DMS114 treated with DMSO at 0.1 percent for 48 hours (cell line): ENCODE results near the gene ZWILCH.
"Not testable (repeated sequence)": the region's sequence is repeated elsewhere in the genome, so short reads cannot be mapped to it uniquely, and the experiment has no call there.

Source experiments
- DNase-seq: peaks from one replicate; lab custom pipeline; 2025; ENCODE audit not compliant: unreplicated experiment; lab: John Stamatoyannopoulos, UW

The ZWILCH gene

DNA sequence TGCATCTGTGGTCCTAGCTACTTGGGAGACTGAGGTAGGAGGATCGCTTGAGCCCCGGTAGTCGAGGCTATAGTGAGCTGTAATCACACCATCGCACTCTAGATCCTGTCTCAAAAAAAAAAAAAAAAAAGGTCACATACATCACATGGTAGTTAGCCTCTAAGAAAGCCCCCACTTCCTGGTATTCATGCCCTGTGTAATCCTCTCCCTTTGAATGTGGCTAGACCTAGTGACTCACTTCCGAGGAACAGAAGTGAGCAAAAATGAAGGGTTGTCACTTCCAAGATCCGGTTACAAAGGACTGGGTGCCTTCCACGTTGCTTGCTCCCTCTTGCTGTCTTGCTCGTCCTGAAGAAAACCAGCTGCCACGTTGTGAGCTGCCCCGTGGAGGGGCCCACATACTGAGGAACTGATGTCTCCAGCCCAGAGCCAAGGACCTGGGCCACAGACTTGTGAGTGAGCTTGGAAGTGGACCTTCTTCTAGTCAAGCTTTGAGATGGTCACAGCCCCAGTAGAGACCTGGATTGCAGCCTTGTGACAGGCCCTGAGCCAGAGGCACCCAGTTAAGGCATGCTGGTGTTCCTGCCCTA lies 73.3 kb downstream of the ZWILCH start:
- DNase-seq: no peak

DNA sequence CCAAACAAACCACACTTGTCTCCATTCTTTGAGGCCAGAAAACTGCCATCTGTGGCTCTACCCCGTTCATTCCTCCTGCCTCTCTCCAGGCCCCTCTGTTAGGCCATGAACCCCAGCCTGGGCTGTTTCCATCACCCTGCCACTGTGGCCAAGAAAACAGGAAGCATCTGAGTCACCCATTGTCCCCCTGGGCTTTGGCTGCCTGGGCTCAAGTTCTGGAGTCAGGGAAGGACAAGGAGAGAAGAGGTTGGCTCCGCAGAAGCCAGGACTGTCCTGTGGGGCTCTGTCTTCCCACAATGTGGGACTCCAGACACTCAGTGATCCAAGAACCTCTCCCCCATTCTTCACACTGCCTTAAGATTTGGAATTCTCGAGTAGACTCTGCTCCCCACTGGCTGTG lies 75.5 kb downstream of the ZWILCH start:
- DNase-seq: no peak

DNA sequence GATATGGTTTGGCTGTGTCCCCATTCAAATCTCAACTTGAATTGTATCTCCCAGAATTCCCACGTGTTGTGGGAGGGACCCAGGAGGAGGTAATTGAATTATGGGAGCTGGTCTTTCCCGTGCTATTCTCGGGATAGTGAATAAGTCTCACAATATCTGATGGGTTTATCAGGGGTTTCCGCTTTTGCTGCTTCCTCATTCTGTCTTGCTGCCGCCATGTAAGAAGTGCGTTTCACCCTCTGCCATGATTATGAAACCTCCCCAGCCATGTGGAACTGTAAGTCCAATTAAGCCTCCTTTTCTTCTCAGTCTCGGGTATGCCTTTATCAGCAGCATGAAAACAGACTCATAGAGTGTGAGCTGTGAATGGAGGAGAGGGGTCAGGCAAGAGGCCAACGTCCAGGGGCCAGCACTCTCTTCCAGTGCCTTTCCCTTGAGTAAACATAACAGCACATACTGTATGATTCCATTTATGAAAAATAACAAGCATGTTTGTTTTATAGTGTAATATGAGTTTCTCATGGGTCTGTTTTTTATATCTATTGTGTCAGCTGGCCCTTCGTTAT lies 76.9 kb downstream of the ZWILCH start:
- no peak for DNase-seq

DNA sequence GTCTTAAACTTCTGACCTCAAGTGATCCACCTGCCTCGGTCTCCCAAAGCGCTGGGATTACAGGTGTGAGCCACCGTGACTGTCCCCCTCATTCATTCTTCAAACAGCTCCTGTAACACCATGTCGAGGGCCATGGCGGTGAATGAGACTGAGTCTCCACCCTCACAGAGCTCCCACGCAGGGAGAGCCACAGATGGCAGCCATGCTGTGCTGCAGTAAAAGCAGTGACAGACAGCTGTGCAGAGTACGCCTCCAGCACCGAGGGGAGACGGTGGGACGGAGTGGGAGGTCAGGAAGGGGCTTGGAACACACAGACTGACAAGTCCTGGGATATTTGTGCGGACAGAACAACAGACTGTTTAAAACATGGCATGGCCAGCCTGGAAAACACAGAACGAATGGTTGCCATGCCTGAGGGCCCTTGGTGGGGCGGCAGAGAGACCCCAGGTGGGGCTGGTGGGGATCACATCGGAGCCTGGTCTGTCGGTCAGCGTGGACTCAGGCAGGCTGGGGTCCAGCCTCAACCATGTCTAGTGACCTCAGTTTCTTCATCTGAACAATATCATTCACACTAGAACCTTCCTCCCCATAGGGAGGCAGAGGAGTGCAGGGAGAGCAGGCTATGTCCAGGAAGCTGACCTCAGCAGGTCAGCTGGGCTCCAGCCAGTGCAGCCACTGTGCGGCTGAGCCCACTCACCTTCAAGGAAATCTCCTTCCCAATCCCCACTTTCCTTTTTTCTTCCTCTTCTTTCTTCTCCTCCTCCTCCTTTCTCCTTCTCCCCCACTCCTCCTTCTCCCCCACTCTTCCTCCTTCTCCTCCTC lies 81.2 kb downstream of the ZWILCH start:
- no peak for DNase-seq

DNA sequence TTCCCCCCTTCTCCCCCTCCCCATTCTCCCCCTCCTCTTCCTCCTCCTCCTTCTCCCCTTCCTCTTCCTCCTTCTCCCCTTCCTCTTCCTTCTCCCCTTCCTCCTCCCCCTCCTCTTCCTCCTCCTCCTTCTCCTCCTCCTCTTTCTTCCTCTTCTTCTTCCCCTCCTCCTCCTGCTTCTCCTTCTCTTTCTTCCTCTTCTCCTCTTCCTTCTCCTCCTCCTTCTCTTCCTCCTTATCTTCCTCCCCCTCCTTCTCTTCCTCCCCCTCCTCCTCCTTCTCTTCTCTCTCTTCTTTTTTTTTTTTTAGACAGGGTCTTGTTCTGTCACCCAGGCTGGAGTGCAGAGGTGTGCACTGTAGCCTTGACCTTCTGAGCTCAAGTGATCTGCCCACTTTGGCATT lies 81.9 kb downstream of the ZWILCH start:
- no peak for DNase-seq

DNA sequence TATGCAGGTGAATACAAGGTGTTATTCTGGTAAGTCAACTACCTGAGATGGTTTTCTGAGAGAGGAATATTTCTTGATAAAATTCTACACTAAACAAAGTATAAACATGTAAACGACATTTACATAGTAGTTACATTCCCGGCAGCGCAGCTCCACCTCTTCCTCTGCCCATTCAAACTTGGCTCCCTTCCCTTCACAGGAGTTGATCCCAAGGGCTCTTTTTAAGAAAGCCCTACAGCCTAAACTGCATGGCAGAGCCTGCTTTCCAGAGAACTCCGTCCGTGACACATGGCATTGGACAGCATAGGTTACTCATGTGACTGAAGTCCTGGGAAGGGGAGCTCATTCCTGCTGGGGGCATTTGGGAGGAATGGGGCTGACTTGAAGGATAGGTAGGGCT lies 82.6 kb downstream of the ZWILCH start:
- no peak for DNase-seq

DNA sequence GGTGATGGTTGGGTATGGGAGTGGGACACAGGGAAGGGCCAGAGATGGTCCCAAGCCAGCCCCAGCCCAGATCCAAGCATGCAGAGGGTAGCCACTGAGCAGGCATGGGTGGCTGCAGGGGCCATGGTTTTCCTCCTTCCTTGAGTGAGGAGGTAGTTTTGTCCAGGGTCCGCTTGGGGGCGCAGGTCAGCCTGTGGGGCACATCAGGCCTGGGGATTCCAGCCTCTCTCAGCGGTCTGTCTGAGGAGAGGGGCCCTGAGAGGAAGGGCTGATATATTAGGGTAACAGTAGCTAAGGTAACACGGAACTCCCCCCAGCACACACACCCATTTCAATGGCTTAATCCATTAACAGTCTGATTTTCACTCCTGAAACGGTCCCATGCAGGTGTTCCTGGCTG lies 83.4 kb downstream of the ZWILCH start:
- no peak for DNase-seq

DNA sequence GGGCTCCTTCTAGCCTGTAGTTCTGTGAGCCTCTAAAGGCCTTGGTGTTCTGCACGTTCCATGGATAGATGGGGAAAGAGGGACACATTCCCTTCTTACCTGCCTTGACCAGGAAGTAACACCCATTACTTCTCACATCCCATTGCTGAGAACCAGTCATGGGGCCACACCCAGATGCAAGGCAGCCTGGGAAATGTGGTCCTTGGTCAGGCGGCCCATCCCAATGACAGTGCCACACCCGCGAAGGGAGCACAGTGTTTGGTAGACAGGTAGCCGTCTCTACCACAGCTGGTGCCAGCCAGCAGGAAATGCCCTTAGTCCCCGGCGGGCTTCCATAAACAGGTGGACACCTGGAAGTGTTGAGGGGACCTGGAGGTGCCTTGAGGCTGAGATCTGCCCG lies 83.8 kb downstream of the ZWILCH start:
- DNase-seq: no peak

DNA sequence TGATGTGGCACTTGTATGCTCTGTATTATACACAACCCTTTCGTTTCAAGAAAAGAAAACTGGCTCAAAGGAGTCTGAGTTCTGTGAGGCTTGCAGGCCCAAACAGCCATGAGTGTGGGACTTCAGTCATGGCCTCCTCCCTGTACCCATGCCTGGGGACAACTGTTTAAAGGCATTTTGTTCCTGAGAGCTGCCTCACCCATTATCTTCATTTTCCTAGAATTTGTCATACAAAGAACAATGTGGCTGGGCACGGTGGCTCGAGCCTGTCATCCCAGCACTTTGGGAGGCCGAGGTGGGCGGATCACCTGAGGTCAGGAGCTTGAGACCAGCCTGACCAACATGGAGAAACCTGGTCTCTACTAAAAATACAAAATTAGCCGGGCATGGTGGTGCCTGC lies 84.3 kb downstream of the ZWILCH start:
- DNase-seq: not testable (repeated sequence)

DNA sequence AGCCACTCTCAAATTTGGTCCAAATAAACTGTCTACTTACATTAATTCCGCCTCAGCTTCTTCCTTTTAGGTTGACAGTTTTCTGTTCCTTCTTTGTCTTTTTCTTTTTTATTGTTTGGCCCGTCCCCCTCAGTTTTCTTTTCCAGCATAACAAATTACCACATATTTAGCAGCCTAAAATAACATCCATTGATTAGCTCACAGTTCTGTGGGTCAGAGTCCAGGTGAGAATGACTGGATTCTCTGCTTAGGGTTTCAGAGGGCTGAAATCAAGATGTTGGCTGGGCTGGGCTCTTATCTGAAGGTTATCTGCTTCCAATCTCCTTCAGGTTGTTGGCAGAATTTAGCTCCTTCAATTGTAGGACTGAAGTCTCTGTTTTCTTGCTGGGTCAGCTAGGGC lies 85.3 kb downstream of the ZWILCH start:
- no peak for DNase-seq

DNA sequence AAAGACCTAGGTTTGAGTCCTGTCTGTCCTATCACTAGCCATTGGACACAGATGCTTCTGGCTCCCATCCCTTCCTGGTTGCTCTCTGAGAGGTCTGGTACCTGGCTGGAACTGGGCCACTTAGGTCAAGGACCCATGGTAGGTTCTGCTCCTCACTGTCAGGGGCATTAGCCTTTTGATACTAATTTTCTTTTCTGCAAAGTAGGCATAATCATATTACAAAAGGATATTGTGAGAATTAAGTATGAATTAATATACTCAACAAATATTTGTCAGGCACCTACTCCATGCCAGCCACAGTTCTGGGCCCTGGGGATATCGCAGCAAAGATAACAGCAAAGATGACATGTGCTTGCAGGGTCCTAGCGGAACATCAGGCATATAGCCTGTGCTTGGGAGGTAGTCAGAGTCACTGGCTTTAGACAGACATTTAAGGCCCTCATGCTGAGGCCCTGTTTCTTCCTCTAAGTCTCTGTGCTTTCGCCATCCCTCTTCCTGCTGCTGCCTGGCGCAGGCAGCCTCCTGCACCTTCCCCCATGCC lies 86.3 kb downstream of the ZWILCH start:
- no peak for DNase-seq

DNA sequence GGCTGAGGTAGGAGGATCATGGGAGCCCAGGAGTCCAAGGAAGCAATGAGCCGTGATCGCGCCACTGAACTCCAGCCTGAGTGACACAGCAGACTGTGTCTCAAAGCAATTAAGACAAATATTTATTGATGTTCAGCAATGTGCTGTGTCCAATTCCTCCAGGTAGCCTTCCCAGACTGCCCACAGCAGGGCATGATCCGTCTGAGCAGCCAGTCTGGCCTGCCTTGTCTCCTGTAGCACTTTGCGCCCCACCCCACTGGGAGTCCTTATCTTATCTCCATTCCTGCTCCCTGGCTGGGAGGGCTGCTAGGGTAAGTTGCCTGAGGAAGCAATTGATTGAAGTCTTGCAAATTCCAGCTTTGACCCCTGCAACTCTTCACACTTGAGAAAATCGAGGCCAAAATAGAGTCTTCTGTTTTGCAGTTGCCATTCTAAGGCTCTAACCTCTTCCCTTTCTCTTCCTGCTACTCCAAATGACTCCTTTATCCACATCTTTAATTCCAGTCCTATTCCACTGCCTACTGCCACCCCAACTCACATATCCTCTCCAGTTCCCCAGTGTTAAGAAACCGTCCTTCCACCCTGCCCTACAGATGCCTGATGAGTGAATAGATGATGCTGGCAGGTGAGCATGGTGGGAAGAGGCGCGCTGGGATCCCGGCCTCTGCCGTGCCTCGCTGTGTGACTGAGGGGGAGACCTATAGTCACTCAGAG lies 87.5 kb downstream of the ZWILCH start:
- no peak for DNase-seq

DNA sequence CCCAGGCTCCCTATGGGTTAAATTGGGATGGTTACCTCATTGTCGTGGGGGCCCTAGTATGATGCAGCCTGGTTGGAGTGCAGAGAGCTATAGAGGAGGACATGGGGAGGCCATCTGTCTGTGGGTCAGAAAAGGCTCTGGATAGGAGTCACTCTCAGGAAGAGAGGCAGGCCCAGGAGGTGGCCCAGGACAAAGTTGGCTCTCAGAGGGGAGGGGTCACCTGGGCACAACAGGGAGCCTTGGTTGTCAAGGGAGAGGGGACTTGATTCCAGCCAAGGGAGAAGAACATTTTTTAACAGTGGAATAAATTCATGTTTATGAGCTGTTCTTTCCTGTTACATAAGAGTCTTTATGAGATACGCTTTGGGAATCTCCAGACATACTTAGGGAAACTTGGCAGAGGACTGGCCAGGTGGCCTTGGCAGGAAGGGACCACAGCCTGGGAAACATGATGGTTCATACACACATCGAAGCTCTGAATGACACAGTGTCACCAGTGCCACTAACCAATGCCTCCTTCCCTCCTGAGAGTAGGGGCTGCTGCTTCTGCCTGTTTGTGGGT lies 88.2 kb downstream of the ZWILCH start:
- DNase-seq: no peak

DNA sequence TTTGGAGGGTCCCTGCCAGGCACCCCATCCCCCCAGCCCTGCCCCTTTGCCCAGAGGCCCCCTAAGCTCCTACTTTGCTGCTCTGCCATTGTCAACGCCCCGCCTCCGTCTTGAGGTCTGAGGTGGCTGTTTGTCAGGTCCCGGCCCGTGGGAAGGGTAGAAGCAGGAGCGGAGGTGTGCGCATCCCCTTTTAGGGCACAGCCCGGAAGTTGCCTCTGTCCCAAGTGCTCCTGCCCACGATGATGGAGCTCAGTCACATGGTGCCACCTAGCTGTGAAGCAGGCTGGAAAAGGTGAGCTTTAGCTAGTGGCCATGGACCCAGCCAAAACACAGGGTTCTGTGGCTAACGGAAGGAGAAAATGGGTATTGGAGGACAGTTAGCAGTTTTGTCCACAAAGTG lies 89.2 kb downstream of the ZWILCH start:
- no peak for DNase-seq

DNA sequence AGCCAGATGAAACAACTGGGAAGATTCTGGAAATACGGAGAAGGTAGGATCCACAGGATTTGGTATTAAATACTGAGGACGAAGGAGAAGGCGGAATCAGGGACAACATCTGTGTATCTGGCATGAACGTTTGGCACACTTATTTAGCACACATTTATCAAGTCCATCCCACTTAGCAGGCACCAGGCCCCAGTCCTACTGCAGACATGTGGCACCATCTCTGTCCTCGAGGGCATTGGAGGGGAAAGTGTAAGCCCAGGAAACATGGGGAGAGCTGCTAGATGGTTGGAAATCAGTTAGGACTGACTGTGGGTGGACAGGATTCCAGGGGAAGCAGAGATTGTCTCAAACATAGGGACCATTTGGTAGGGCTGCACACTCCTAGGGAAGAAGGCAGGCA lies 89.7 kb downstream of the ZWILCH start:
- DNase-seq: no peak

DNA sequence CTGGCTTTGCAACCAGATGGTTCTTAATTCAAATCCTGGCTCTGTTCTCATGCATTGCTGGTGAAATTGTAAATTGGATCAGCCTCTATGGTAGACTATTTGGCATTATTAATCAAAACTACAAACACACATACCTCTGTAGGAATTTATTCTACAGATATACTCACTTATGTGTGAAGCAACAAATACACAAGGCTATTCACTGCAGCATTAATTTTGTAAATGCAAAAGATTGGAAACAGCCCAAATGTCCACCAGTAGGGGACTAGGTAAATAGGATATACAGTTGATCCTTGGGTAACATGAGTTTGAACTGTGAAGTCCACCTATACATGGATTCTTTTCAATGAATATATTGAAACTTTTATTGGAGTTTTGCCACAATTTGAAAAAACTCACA lies 90.2 kb downstream of the ZWILCH start:
- DNase-seq: no peak

DNA sequence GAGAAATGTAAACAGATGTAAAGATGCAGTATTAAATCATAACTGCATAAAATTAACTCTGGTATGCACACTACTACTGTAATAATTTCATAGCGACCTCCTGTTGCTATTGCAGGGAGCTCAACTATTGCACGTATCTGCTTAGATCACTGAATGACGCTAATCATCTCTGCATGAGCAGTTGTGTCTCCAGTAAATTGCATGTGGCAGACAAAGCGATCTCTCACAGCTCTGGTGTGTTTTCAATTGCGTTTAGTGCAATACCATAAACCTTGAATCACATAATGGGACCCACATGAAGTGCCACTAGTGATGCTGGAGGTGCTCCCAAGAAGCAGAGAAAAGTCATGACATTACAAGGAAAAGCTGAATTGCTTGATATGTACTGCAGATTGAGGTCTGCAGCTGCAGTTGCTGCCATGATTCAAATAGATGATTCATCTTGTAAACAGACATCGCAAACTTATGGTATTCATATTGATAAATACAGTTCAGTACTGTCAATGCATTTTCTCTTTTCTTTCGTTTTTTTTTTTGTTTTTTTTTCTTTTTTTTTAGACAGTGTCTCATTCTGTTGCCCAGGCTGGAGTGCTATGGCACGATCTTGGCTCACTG lies 90.9 kb downstream of the ZWILCH start:
- no peak for DNase-seq

DNA sequence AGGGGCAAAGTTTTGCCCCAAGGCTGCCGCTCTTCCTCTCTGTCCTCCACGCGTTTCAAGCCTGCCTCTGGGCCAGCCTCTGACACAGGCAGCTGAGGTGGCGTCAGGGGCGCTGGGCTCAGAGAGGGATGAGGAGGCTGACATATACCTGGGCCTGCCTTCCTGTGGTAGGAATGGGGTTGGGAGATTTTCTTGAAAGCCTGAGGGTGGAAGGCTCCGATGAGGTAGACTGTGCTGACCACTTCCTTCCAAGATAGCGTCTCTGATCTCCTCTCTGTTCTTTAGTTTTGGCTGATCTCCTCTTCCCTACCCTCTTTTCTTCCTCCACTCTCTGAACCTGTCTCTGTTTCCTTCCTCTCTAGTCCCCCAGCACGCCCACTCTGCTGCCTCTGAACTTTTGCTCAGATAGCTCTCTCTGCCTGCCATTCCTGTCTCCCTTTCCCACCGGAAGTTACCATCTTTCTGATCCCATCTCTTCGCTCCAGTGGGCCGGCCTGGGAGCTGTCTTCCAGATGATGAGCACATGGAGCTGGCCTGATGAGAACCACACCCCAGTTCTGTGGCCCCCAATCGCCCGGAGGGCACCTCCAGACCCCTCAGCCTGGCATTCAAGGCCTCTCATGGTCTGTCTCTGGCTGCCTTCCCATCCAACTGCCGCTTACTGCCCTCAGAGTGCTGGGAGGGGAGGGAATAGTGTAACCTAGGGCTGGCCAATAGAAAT lies 93.1 kb downstream of the ZWILCH start:
- DNase-seq: no peak
